Vagina (tissue), 2 donors: ENCODE measurements around the gene PNMA8C.

Experiments used
- POLR2A ChIP-seq, 2 donors: fragments of 450-650 bp; IDR thresholded peaks; one replicate each; pipeline ENCODE4 v1.6.1; 2017; ENCODE audit warnings: antibody characterized with exemption in 2 of 2, mild to moderate bottlenecking in 2 of 2, moderate library complexity in 2 of 2
- TF ChIP-seq, protein P1 (sequence below), 3 experiments: fragments of 450-650 bp in 2 of 3; fragments of 200-600 bp in 1 of 3; sonication (generic) in 1 of 3; IDR thresholded peaks; one replicate each; pipeline ENCODE4 v1.5.1; 2017 to 2019; ENCODE audit warnings: antibody characterized with exemption in 3 of 3, mild to moderate bottlenecking in 2 of 3, moderate library complexity in 2 of 3

DNA sequence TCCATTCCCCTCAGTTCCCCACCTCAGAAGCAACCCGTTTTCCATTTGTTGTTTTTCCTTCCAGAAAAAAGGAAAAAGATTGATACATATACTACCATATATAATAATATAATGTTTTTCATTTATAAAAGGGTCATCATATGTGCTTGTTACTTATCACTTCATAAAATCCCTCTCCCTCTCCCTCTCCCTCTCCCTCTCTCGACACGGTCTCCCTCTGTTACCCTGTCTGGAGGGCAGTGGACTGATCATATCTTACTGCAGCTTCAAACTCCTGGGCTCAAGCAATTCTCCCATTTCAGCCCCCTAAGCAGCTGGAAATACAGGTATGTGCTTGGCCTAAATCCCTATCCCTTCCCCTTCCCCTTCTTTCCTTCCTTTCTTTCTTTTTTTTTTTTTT lies 25.5 kb upstream of the PNMA8C start:
- TF ChIP-seq, protein P1, sequence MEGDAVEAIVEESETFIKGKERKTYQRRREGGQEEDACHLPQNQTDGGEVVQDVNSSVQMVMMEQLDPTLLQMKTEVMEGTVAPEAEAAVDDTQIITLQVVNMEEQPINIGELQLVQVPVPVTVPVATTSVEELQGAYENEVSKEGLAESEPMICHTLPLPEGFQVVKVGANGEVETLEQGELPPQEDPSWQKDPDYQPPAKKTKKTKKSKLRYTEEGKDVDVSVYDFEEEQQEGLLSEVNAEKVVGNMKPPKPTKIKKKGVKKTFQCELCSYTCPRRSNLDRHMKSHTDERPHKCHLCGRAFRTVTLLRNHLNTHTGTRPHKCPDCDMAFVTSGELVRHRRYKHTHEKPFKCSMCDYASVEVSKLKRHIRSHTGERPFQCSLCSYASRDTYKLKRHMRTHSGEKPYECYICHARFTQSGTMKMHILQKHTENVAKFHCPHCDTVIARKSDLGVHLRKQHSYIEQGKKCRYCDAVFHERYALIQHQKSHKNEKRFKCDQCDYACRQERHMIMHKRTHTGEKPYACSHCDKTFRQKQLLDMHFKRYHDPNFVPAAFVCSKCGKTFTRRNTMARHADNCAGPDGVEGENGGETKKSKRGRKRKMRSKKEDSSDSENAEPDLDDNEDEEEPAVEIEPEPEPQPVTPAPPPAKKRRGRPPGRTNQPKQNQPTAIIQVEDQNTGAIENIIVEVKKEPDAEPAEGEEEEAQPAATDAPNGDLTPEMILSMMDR (IDR thresholded peaks at IDR 0.05), result no peak
- no peak for TF ChIP-seq POLR2A (IDR thresholded peaks at IDR 0.05)
